Neuronal stem cell (in vitro differentiated cells): ENCODE data around the gene POU2F3.

ENCODE experiments used
- DNase-seq: peaks from one replicate; pipeline ENCODE4 v3.0.0-alpha.2; 2013; ENCODE audit warnings: low spot score
- H2AFZ ChIP-seq: one replicate; pipeline ENCODE4 v1.6.1; 2013; ENCODE audit warnings: mild to moderate bottlenecking, low read length, inconsistent platforms
- H2AK5ac ChIP-seq: 2 replicates; pipeline ENCODE4 v1.6.1; 2013; ENCODE audit warnings: low read depth, mild to moderate bottlenecking, inconsistent platforms, low read length, moderate library complexity, mixed read lengths
- H2BK120ac ChIP-seq: 2 replicates; pipeline ENCODE4 v1.6.1; 2013; ENCODE audit warnings: low read depth, mild to moderate bottlenecking, inconsistent platforms, low read length, moderate library complexity, mixed read lengths
- H2BK12ac ChIP-seq: one replicate; pipeline ENCODE4 v1.6.1; 2013; ENCODE audit warnings: low read length, inconsistent platforms
- H2BK15ac ChIP-seq: 2 replicates; pipeline ENCODE4 v1.6.1; 2013; ENCODE audit warnings: mild to moderate bottlenecking, low read length, inconsistent platforms, mixed read lengths
- H2BK5ac ChIP-seq: one replicate; pipeline ENCODE4 v1.6.1; 2013; ENCODE audit warnings: inconsistent platforms, mild to moderate bottlenecking, low read length, moderate library complexity
- H3K14ac ChIP-seq: one replicate; pipeline ENCODE4 v1.6.1; 2013; ENCODE audit warnings: low read length, inconsistent platforms
- H3K18ac ChIP-seq: 2 replicates; pipeline ENCODE4 v1.6.1; 2013; ENCODE audit warnings: low read length, inconsistent platforms
- H3K23ac ChIP-seq: 2 replicates; pipeline ENCODE4 v1.6.1; 2013; ENCODE audit warnings: low read depth, mild to moderate bottlenecking, mixed read lengths, low read length, inconsistent platforms; ENCODE audit not compliant: poor library complexity
- H3K27ac ChIP-seq: replicated peaks from 3 replicates; pipeline ENCODE4 v1.5.1; 2013; ENCODE audit warnings: low read length, inconsistent platforms
- H3K27me3 ChIP-seq, 3 experiments: 2 replicates each; pipeline ENCODE4 v1.6.1; 2013; ENCODE audit warnings: low read length in 3 of 3, mild to moderate bottlenecking in 2 of 3, inconsistent platforms in 1 of 3, low read depth in 1 of 3, mixed read lengths in 1 of 3, moderate library complexity in 1 of 3; ENCODE audit not compliant: control insufficient read depth in 3 of 3, insufficient read depth in 3 of 3
- H3K36me3 ChIP-seq, 2 donors: replicated peaks in 1 of 2; 2 replicates each; pipeline ENCODE4 v1.6.1; 2013; ENCODE audit warnings: low read length in 2 of 2; ENCODE audit not compliant: control insufficient read depth in 2 of 2, insufficient read depth in 2 of 2
- H3K4ac ChIP-seq: 2 replicates; pipeline ENCODE4 v1.6.1; 2013; ENCODE audit warnings: inconsistent platforms, mild to moderate bottlenecking, low read length, moderate library complexity
- H3K4me1 ChIP-seq, 2 donors: 1 replicate in 1 of 2; 2 replicates in 1 of 2; pipeline ENCODE4 v1.6.1; 2013; ENCODE audit warnings: low read length in 2 of 2, low read depth in 1 of 2; ENCODE audit not compliant: control insufficient read depth in 2 of 2, insufficient read depth in 1 of 2
- H3K4me2 ChIP-seq: one replicate; pipeline ENCODE4 v1.6.1; 2013; ENCODE audit warnings: mild to moderate bottlenecking, low read length, inconsistent platforms; ENCODE audit not compliant: insufficient read depth, poor library complexity, severe bottlenecking
- H3K4me3 ChIP-seq, 2 donors: 2 replicates each; pipeline ENCODE4 v1.5.1; 2013; ENCODE audit warnings: low read length in 2 of 2, mild to moderate bottlenecking in 2 of 2, inconsistent platforms in 1 of 2, moderate library complexity in 1 of 2
- H3K79me1 ChIP-seq: one replicate; pipeline ENCODE4 v1.6.1; 2013; ENCODE audit warnings: low read depth, mild to moderate bottlenecking, inconsistent platforms, low read length, moderate library complexity
- H3K9ac ChIP-seq: one replicate; pipeline ENCODE4 v1.6.1; 2013; ENCODE audit warnings: mild to moderate bottlenecking, low read depth, low read length, inconsistent platforms; ENCODE audit not compliant: poor library complexity
- H3K9me3 ChIP-seq, 2 donors: replicated peaks in 1 of 2; 2 replicates each; pipeline versions ENCODE3 to v1.6.1; 2013; ENCODE audit warnings: low read length in 2 of 2, mild to moderate bottlenecking in 2 of 2, inconsistent platforms in 1 of 2, low read depth in 1 of 2, mixed read lengths in 1 of 2, moderate library complexity in 1 of 2; ENCODE audit not compliant: control insufficient read depth in 2 of 2, insufficient read depth in 1 of 2
- H4K8ac ChIP-seq: one replicate; pipeline ENCODE4 v1.6.1; 2013; ENCODE audit warnings: low read depth, mild to moderate bottlenecking, inconsistent platforms, low read length, moderate library complexity
- H4K91ac ChIP-seq: one replicate; pipeline ENCODE4 v1.6.1; 2013; ENCODE audit warnings: low read length, low read depth, mild to moderate bottlenecking, inconsistent platforms; ENCODE audit not compliant: poor library complexity
- WGBS, 2 donors: extraction: QIAGEN DNeasy Blood & Tissue Kit; methylation state at CpG; one replicate each; pipeline ENCODE4 v1.1.7; 2013; ENCODE audit warnings: missing lambda C conversion rate in 2 of 2, mixed read lengths in 1 of 2; ENCODE audit not compliant: insufficient read length in 2 of 2, insufficient replicate concordance in 1 of 2; ENCODE audit errors: extremely low coverage in 2 of 2; 5-methylcytosine and 5-hydroxymethylcytosine counted together

The POU2F3 gene

GRCh38 chr11:120302001-120302805 lies 62.3 kb downstream of the POU2F3 start:
- Histone ChIP-seq H3K4me2 (no peak overlapping the region), H2BK15ac (peak overlapping the region; percentile 18), H4K8ac (no peak overlapping the region), H3K9me3 (no peaks in the 10 kb centered on the region), H2BK120ac (no peak overlapping the region), H3K23ac (no peak overlapping the region), H3K9ac (no peak overlapping the region), H3K79me1 (no peaks in the 10 kb centered on the region), H2AFZ (no peak overlapping the region), H4K91ac (no peak overlapping the region), H2BK5ac (no peak overlapping the region), H2AK5ac (no peak overlapping the region), H3K14ac (no peak overlapping the region), H3K4me1 (peaks cover 4 to 5% of the 10 kb centered on the region in 2 donors), H2BK12ac (peak overlapping the region; percentile 61), H3K4ac (no peak overlapping the region), H3K36me3 (no peaks in the 10 kb centered on the region), H3K4me3 (no peak overlapping the region), H3K27me3 (peaks cover 0 to 41% (median 0%) of the 10 kb centered on the region in 3 experiments), H3K27ac (no peak overlapping the region), H3K18ac (peak overlapping the region; percentile 6)
- DNase-seq: no peak
- no CpG with 5 or more reads among the region's 6 CpGs for WGBS, 2 donors

- no peak overlapping the region for H2BK12ac ChIP-seq
Measured at GRCh38 chr11:120303004-120303637, 63.2 kb downstream of the POU2F3 start.

DNA sequence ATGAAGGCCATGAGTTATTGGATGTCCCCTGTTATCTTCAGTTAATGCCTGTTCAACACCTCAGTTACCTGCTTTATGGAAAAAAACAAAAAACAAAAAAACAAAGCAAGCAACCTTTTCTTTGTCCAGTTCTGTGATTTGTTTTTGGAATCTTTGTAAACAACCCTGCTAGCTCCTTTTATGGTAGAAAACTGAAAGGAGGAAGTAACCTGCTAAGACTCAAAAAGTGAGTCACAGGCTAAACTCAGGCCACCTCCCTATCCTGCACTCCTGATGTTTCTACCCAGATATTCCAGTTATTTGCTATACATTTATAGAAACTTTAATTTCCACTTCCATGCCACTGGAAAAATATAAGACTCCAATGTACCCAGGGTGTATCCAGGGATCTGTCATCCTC lies 64.6 kb downstream of the POU2F3 start:
- H3K79me1 ChIP-seq: no peaks in the 10 kb centered on the region
- no peak overlapping the region for H3K4me2 ChIP-seq
- no peak overlapping the region for H4K8ac ChIP-seq
- DNase-seq: no peak
- no peak overlapping the region for H3K23ac ChIP-seq
- H3K14ac ChIP-seq: no peak overlapping the region
- no peak overlapping the region for H2BK12ac ChIP-seq
- no peak overlapping the region for H2BK15ac ChIP-seq
- no peak overlapping the region for H2BK120ac ChIP-seq
- H3K9me3 ChIP-seq: no peaks in the 10 kb centered on the region
- no peak overlapping the region for H2BK5ac ChIP-seq
- no peak overlapping the region for H3K9ac ChIP-seq
- no peak overlapping the region for H3K4ac ChIP-seq
- H3K27ac ChIP-seq: no peak overlapping the region
- peaks cover 6 to 8% of the 10 kb centered on the region in 2 donors for H3K4me1 ChIP-seq
- no peak overlapping the region for H2AFZ ChIP-seq
- no peaks in the 10 kb centered on the region for H3K36me3 ChIP-seq
- no peak overlapping the region for H3K4me3 ChIP-seq
- no peak overlapping the region for H2AK5ac ChIP-seq
- no peak overlapping the region for H3K18ac ChIP-seq
- H4K91ac ChIP-seq: no peak overlapping the region
- peaks cover 0 to 31% (median 0%) of the 10 kb centered on the region in 3 experiments for H3K27me3 ChIP-seq

More at GRCh38 chr11:120303004-120303637, 63.2 kb downstream of the POU2F3 start:
- H3K4me1 ChIP-seq: peaks cover 6 to 8% of the 10 kb centered on the region in 2 donors
- H3K9me3 ChIP-seq: no peaks in the 10 kb centered on the region
- H2BK120ac ChIP-seq: no peak overlapping the region
- no peaks in the 10 kb centered on the region for H3K79me1 ChIP-seq
- no peak overlapping the region for H2AFZ ChIP-seq
- no peak overlapping the region for H3K27ac ChIP-seq
- H3K4ac ChIP-seq: no peak overlapping the region
- peak overlapping the region; percentile 30 for H3K18ac ChIP-seq
- no peak overlapping the region for H3K9ac ChIP-seq
- H3K27me3 ChIP-seq: peaks cover 0 to 35% (median 0%) of the 10 kb centered on the region in 3 experiments
- no CpG with 5 or more reads among the region's 3 CpGs for WGBS, 2 donors
- no peaks in the 10 kb centered on the region for H3K36me3 ChIP-seq
- no peak overlapping the region for H2AK5ac ChIP-seq
- no peak overlapping the region for H3K4me3 ChIP-seq
- H2BK15ac ChIP-seq: no peak overlapping the region
- no peak overlapping the region for H4K91ac ChIP-seq
- peak; percentile 78 for DNase-seq
- H4K8ac ChIP-seq: no peak overlapping the region
- H2BK5ac ChIP-seq: no peak overlapping the region
- no peak overlapping the region for H3K14ac ChIP-seq
- no peak overlapping the region for H3K23ac ChIP-seq
- no peak overlapping the region for H3K4me2 ChIP-seq

DNA sequence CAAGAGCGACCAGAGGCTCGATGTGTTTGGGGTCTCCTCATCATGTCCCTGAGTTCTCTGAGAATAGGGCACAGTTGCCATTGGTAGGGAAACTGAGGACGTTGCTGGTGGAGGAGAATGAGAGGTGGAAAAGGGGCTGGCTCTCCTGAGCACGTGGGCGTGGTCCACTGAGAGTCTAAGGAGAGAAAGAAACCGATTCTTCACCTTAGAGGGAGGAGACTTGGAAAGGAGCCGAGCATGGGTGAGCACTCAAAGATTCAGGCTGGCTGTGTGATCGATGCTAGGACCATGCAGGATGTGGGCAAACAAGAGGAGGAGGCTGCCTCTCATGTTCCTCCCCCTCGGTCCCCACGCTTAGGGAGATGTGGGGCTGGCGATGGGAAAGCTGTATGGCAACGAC lies 65.3 kb downstream of the POU2F3 start:
- no peak overlapping the region for H3K4ac ChIP-seq
- no peaks in the 10 kb centered on the region for H3K79me1 ChIP-seq
- H3K27ac ChIP-seq: no peak overlapping the region
- no peak overlapping the region for H3K14ac ChIP-seq
- no peak overlapping the region for H3K4me2 ChIP-seq
- no peak overlapping the region for H2BK120ac ChIP-seq
- H2BK15ac ChIP-seq: no peak overlapping the region
- no peak overlapping the region for H4K8ac ChIP-seq
- H3K27me3 ChIP-seq: peaks cover 0 to 33% (median 0%) of the 10 kb centered on the region in 3 experiments
- no peaks in the 10 kb centered on the region for H3K36me3 ChIP-seq
- H3K9me3 ChIP-seq: no peaks in the 10 kb centered on the region
- H3K18ac ChIP-seq: no peak overlapping the region
- H4K91ac ChIP-seq: no peak overlapping the region
- DNase-seq: no peak
- H2AK5ac ChIP-seq: no peak overlapping the region
- no peak overlapping the region for H3K23ac ChIP-seq
- no peak overlapping the region for H3K4me3 ChIP-seq
- no peak overlapping the region for H3K9ac ChIP-seq
- H2AFZ ChIP-seq: no peak overlapping the region
- no peak overlapping the region for H2BK12ac ChIP-seq
- peaks cover 6 to 7% of the 10 kb centered on the region in 2 donors for H3K4me1 ChIP-seq
- no CpG with 5 or more reads among the region's 12 CpGs for WGBS, 2 donors
- no peak overlapping the region for H2BK5ac ChIP-seq
